Smooth muscle cell (in vitro differentiated cells): ENCODE data around the gene CHERP. TPM values are rescaled to one million over a fixed set of nuclear protein-coding genes. Genes with fewer than 3 reads are reported as not detected.
A peak's percentile ranks its signal among the peaks of the same experiment; 100 is the strongest.

Source experiments
- DNase-seq: peaks from one replicate; lab custom pipeline; 2025; ENCODE audit not compliant: unreplicated experiment; lab: John Stamatoyannopoulos, UW
- H2AFZ ChIP-seq: fragments of 200-600 bp; sonication (generic); 2 replicates; pipeline ENCODE4 v1.6.0; 2016; ENCODE audit warnings: antibody characterized with exemption, low read depth, mild to moderate bottlenecking
- H3F3A ChIP-seq: fragments of 200-600 bp; sonication (generic); 2 replicates; pipeline ENCODE4 v1.6.0; 2017; ENCODE audit warnings: antibody characterized with exemption, low read depth
- H3K27ac ChIP-seq: fragments of 200-600 bp; sonication (generic); 2 replicates; pipeline ENCODE4 v1.5.1; 2016; ENCODE audit warnings: low read depth, mild to moderate bottlenecking
- H3K27me3 ChIP-seq: fragments of 200-600 bp; sonication (generic); 2 replicates; pipeline ENCODE4 v1.6.1; 2016; ENCODE audit warnings: low read depth, mild to moderate bottlenecking
- H3K36me3 ChIP-seq: fragments of 200-600 bp; sonication (generic); 2 replicates; pipeline ENCODE4 v1.5.1; 2016; ENCODE audit warnings: low read depth
- H3K4me1 ChIP-seq: fragments of 200-600 bp; sonication (generic); 2 replicates; pipeline ENCODE4 v1.5.1; 2016; ENCODE audit warnings: low read depth
- H3K4me2 ChIP-seq: fragments of 200-600 bp; sonication (generic); 2 replicates; pipeline ENCODE4 v1.6.0; 2016; ENCODE audit warnings: mild to moderate bottlenecking
- H3K4me3 ChIP-seq: fragments of 200-600 bp; sonication (generic); 2 replicates; pipeline ENCODE4 v1.5.1; 2016; ENCODE audit warnings: mild to moderate bottlenecking
- H3K79me2 ChIP-seq: fragments of 200-600 bp; sonication (generic); 2 replicates; pipeline ENCODE4 v1.6.0; 2016; ENCODE audit warnings: low read depth, mild to moderate bottlenecking
- H3K9ac ChIP-seq: fragments of 200-600 bp; sonication (generic); 2 replicates; pipeline ENCODE4 v1.6.0; 2016; ENCODE audit warnings: low read depth
- H3K9me3 ChIP-seq: fragments of 200-600 bp; sonication (generic); replicated peaks from 2 replicates; pipeline ENCODE4 v1.5.1; 2016; ENCODE audit warnings: low read depth
- H4K20me1 ChIP-seq: fragments of 200-600 bp; sonication (generic); 2 replicates; pipeline ENCODE4 v1.6.0; 2016; ENCODE audit warnings: low read depth
- WGBS: methylation state at CpG from one replicate; pipeline ENCODE4 v1.1.7; 2016; ENCODE audit warnings: low lambda C conversion rate; 5-methylcytosine and 5-hydroxymethylcytosine counted together
- polyA plus RNA-seq: library from polyadenylated mRNA; unstranded; fragments of >200 nt; fragmentation: Nextera tagmentation; extraction: Ambion mirVana; gene quantifications from 2 replicates; pipeline ENCODE4 v1.2.1, GENCODE V29; 2016
- total RNA-seq: library from RNA; depleted of rRNA; stranded (reverse); fragments of >200 nt; gene quantifications from 2 replicates; pipeline ENCODE4 v1.2.3, GENCODE V29; 2014
- TF ChIP-seq, protein P1 (sequence below): fragments of 200-600 bp; sonication (generic); IDR thresholded peaks from 2 replicates; pipeline ENCODE4 v1.5.1; 2017; ENCODE audit warnings: borderline replicate concordance, mild to moderate bottlenecking, antibody characterized with exemption; ENCODE audit not compliant: insufficient read depth, poor library complexity, severe bottlenecking

The CHERP gene, protein sequence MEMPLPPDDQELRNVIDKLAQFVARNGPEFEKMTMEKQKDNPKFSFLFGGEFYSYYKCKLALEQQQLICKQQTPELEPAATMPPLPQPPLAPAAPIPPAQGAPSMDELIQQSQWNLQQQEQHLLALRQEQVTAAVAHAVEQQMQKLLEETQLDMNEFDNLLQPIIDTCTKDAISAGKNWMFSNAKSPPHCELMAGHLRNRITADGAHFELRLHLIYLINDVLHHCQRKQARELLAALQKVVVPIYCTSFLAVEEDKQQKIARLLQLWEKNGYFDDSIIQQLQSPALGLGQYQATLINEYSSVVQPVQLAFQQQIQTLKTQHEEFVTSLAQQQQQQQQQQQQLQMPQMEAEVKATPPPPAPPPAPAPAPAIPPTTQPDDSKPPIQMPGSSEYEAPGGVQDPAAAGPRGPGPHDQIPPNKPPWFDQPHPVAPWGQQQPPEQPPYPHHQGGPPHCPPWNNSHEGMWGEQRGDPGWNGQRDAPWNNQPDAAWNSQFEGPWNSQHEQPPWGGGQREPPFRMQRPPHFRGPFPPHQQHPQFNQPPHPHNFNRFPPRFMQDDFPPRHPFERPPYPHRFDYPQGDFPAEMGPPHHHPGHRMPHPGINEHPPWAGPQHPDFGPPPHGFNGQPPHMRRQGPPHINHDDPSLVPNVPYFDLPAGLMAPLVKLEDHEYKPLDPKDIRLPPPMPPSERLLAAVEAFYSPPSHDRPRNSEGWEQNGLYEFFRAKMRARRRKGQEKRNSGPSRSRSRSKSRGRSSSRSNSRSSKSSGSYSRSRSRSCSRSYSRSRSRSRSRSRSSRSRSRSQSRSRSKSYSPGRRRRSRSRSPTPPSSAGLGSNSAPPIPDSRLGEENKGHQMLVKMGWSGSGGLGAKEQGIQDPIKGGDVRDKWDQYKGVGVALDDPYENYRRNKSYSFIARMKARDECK
- 4.1 and 9.5 TPM in 2 replicates for total RNA-seq
- 29.2 and 43.4 TPM in 2 replicates for polyA plus RNA-seq

DNA sequence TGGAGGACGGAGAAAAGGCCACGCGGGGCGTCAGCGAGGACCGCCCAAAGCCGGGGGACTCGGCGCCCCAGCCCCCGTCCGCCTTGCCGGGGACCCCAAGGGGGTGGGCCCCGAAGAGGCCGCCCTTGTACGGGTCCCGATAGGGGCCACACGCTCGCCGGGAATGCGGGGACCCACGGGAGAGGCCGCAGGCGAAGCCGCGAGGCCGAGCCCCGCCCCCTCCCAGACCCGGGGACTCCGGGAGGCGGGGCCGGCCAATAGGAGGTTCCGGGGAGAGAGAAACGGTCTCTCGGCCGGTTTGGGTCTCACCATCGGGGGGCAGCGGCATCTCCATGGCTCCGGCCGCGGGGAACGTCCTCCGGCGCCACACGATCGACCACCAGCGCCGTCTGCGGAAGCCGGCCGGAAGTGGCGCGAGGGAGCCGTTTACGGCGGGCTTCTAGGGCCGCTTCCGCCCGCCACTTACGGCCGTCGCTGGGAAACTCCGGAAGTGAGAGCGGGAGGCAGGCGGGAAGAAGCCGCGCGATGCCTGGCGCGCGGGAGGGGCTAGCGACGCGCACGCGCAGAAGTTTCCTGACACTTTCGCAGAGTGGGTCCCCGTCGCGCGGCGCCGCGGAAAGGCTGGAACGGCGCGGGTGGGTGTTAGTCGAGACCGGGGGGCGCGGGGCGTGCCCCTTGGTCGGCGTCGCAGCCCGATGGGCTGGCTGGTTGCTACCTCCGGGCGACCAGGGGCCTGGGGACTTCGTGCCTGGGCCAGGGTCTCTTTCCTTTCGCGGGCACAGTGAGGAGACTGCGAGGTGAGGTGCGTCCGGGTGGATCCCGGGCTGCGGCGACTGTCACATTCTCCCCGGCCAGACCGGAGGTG lies at the start of gene CHERP:
Gene CHERP, minus strand, starts transcription at position 393 of the 865 bp plus-strand sequence. Its CDS starts 59 bp downstream, at position 334.
- Histone ChIP-seq H3K4me1 (peaks cover 17% of the 10 kb centered on the region), H4K20me1 (peaks cover 44% of the 10 kb centered on the region), H3K27ac (peak within 1 kb of the TSS; percentile 79), H2AFZ (no peak within 1 kb of the TSS), H3K4me3 (peak within 1 kb of the TSS; percentile 92), H3K4me2 (peak within 1 kb of the TSS; percentile 98), H3K36me3 (no peaks in the 10 kb centered on the region), H3K9ac (peak within 1 kb of the TSS; percentile 92), H3K27me3 (no peaks in the 10 kb centered on the region), H3F3A (no peaks in the 10 kb centered on the region), H3K9me3 (no peaks in the 10 kb centered on the region), H3K79me2 (peaks cover 70% of the 10 kb centered on the region)
- TF ChIP-seq, protein P1, sequence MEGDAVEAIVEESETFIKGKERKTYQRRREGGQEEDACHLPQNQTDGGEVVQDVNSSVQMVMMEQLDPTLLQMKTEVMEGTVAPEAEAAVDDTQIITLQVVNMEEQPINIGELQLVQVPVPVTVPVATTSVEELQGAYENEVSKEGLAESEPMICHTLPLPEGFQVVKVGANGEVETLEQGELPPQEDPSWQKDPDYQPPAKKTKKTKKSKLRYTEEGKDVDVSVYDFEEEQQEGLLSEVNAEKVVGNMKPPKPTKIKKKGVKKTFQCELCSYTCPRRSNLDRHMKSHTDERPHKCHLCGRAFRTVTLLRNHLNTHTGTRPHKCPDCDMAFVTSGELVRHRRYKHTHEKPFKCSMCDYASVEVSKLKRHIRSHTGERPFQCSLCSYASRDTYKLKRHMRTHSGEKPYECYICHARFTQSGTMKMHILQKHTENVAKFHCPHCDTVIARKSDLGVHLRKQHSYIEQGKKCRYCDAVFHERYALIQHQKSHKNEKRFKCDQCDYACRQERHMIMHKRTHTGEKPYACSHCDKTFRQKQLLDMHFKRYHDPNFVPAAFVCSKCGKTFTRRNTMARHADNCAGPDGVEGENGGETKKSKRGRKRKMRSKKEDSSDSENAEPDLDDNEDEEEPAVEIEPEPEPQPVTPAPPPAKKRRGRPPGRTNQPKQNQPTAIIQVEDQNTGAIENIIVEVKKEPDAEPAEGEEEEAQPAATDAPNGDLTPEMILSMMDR: peak; percentile 4
- 1% methylated on average over 97 of the region's 108 CpGs for WGBS
- peak; percentile 82 for DNase-seq

DNA sequence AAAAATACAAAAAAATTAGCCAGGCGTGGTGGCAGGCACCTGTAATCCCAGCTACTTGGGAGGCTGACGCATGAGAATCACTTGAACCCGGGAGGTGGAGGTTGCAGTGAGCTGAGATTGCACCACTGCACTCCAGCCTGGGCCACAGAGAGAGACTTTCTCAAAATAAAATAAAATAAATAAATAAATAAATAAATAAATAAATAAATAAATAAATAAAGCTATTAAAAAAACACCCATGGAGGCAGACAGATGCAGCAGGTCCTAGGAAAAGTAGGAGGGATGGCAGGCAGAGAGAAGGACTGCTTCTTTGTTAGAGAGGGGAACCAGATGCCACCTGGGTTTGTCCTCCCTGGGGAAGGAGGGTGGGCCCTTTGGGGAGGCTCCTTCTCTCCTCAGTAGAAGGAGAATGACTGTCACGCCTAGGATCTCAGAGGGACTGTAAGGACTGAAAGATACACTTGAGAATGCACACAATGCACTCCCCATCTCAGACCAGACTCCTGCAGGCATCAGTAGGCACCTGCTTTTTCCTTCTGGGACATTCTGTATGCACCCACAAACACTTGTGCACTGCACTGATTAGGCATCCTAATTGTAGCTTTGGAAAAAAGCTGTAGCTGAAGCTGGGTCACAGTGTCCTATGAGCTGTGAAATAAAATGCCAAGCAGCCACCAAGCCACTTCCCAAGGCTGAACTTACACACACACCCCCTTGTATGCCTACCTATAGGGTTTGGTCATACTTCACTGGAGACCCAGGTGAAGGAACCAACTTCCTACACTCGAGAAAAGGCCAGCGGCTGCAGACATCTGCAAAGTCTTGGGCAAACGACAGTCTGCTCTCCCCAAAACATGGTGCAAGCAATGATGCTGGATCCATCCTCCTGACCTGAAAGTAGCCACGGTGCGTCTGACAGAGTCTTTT lies 48.9 kb upstream of the CHERP start:
- no peak overlapping the region for H3K4me2 ChIP-seq
- H3K4me3 ChIP-seq: no peak overlapping the region
- no peaks in the 10 kb centered on the region for H3K36me3 ChIP-seq
- 98% methylated on average over 9 of the region's 9 CpGs for WGBS
- no peak for DNase-seq
- H3K27ac ChIP-seq: no peak overlapping the region
- H3K4me1 ChIP-seq: peaks cover 14% of the 10 kb centered on the region
- H3K79me2 ChIP-seq: peaks cover 96% of the 10 kb centered on the region
- H3K27me3 ChIP-seq: no peaks in the 10 kb centered on the region
- no peak overlapping the region for H3K9ac ChIP-seq
- no peaks in the 10 kb centered on the region for H3K9me3 ChIP-seq
- H3F3A ChIP-seq: peaks cover 4% of the 10 kb centered on the region
- TF ChIP-seq, protein P1: no peak
- no peak overlapping the region for H2AFZ ChIP-seq
- peaks cover 100% of the 10 kb centered on the region for H4K20me1 ChIP-seq

DNA sequence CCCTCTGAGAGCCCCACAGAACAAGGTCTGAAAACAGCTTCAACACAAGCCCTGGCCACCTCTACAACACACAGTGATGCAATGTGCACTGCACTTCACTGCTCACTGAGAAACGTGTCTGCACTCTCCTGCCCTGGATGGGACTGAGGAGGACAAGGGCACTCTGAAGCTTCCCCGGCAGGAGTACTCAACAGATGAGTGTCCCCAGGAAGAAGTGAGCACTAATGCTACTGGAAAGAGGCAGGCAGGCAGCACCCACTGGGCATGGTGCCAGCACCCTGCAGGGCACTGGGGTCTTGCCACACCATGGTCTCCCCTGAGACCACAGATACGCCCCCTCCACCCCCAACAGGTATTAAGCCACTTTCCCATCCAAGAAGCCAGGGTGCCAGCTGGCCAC lies 47.7 kb upstream of the CHERP start:
- H3K4me3 ChIP-seq: no peak overlapping the region
- H3K4me1 ChIP-seq: peaks cover 19% of the 10 kb centered on the region
- H3K27me3 ChIP-seq: no peaks in the 10 kb centered on the region
- DNase-seq: no peak
- no peak overlapping the region for H3K27ac ChIP-seq
- no peak overlapping the region for H3K9ac ChIP-seq
- H2AFZ ChIP-seq: no peak overlapping the region
- H4K20me1 ChIP-seq: peaks cover 100% of the 10 kb centered on the region
- no peak overlapping the region for H3K4me2 ChIP-seq
- no peaks in the 10 kb centered on the region for H3K9me3 ChIP-seq
- TF ChIP-seq, protein P1: no peak
- WGBS: 77% methylated on average over 3 of the region's 3 CpGs
- H3K36me3 ChIP-seq: no peaks in the 10 kb centered on the region
- H3K79me2 ChIP-seq: peaks cover 96% of the 10 kb centered on the region
- peaks cover 6% of the 10 kb centered on the region for H3F3A ChIP-seq
